GM21390 (cell line): ENCODE data around the gene ATF7.
"Not testable (repeated sequence)": the region's sequence is repeated elsewhere in the genome, so short reads cannot be mapped to it uniquely, and the experiment has no call there.

Experiments
- ATAC-seq: cut with Tn5 transposase; IDR thresholded peaks from one replicate; pipeline ENCODE4 v1.9.1; 2021; ENCODE audit not compliant: unreplicated experiment

Gene ATF7

DNA sequence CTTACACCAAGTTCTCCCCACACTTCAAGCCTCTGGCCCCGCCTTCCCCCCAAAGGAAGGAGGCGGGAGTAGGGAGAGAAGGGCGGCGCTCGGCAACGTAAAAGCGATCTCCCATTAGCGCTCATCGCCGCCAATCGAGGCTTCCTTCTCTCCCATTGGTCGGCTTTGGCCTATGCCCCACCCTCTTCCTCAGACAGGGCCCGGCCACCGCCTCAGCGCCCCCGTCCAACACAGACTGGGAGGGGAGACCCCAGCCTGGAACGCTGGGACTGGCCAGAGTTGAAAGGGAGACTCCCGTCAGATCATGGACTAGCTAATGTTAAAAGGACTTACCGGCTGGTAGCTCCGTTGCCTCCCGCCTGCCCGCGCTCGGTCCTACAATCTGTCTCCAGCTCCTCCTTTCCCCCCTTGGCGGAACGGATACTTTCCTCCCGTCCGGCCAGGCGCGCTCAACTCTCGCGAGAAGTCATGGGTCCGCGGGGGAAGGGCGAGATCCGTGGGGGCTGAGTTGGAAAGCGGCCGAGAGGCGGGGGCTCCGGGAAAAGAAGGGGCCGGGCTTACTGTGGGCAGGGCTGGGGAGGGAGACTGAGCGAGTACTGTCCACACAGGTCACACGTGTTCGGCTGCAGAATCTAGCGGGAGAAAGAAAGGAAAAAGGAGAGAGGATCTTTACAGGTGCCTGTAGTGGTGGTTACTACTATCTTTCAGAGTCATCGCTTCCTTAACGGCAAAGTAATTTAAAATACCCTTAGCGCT is at the start of gene ATF7:
Gene ATF7, minus strand, starts transcription at position 437 of the 756 bp plus-strand sequence. CDS start 25,382 bp downstream, outside the sequence.
- ATAC-seq: peak; percentile 95

- ATAC-seq: no peak
These were observed 49.0 kb upstream of the ATF7 start for GRCh38 chr12:53674977-53675700.

GRCh38 chr12:53670971-53671370 is 44.8 kb upstream of the ATF7 start:
- no peak for ATAC-seq

DNA sequence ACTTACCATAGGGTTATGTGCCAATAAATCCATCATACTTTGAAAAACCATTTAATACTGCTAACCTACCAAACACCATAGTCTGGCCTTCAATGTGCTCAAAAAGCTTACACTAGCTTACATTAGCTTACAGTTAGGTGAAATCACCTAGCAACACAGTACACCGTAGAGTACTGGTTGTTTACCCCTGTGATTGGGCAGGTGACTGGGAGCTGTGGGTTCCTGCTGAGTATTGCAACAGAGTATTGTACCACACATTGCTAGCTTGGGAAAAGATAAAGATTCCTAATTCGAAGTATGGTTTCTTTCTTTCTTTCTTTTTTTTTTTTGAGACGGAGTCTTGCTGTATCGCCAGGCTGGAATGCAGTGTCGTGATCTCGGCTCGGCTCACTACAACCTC is 44.1 kb upstream of the ATF7 start:
- ATAC-seq: no peak

- no peak for ATAC-seq
These were observed 40.9 kb upstream of the ATF7 start for GRCh38 chr12:53667080-53667479.

DNA sequence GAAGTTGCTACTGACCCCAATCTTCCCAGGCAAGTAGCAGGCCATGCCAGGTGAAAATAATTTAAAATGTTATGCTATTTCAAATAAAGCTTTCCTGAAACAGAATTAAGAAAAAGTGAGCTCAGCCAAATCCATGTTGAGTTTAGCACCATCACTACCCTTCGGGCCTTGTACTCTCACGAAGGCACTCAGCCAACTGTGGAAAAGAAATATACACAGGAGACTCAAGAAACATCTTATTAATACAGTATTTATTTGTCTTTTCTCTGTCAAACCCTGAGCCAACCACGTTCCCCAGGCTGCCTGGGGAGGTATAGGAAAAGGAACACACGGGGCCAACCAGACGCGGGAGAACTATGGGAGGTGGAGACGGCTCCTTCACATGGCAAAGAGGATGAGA is 38.8 kb upstream of the ATF7 start:
- ATAC-seq: no peak

GRCh38 chr12:53664191-53664590 is 38.0 kb upstream of the ATF7 start:
- no peak for ATAC-seq

DNA sequence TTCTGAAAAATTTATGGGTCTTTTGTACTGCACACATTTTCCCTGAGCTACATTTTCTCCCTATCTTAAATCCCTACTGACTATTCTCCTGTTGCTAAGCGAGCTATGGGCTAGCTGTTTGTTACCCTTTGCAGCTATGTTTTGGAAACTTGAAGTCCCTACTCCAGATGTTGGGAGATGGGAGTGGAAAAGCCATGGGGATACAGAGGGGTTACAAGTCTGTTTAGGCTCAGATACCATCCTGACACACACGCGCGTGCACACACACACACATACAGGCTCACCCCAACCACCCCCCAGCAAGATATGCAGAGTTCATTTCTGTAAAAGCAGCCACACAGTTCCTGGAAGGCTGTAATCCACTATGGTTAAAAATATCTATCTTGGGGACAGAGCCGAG is 33.9 kb upstream of the ATF7 start:
- no peak for ATAC-seq

- no peak for ATAC-seq
These were observed 33.4 kb upstream of the ATF7 start for GRCh38 chr12:53659571-53659981.

GRCh38 chr12:53659011-53659551 is 32.9 kb upstream of the ATF7 start:
- ATAC-seq: no peak

DNA sequence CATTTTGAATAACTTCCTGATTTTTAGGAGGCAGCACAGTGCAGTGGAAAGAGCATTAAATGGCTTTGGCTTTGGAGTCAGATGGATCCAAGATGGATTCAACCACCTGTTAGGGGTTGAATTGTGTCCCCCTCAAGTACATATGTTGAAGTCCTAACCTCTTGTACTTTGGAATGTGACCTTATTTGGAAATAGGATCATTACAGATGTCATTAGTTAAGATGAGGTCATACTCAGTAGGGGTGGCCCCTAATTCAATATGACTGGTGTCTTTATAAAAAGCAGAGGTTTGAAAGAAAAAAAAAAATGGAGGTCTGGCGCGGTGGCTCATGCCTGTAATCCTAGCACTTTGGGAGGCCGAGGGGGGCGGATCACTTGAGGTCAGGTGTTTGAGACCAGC is 30.9 kb upstream of the ATF7 start:
- no peak for ATAC-seq

GRCh38 chr12:53653595-53653994 is 27.4 kb upstream of the ATF7 start:
- ATAC-seq: no peak

GRCh38 chr12:53652366-53652765 is 26.2 kb upstream of the ATF7 start:
- ATAC-seq: no peak

GRCh38 chr12:53651737-53652136 is 25.6 kb upstream of the ATF7 start:
- ATAC-seq: no peak

- ATAC-seq: not testable (repeated sequence)
These were observed 20.1 kb upstream of the ATF7 start for GRCh38 chr12:53646300-53646699.

GRCh38 chr12:53645165-53645564 is 19.0 kb upstream of the ATF7 start:
- no peak for ATAC-seq

GRCh38 chr12:53644133-53644532 is 18.0 kb upstream of the ATF7 start:
- no peak for ATAC-seq

- ATAC-seq: no peak
These were observed 17.2 kb upstream of the ATF7 start for GRCh38 chr12:53643232-53643979.

DNA sequence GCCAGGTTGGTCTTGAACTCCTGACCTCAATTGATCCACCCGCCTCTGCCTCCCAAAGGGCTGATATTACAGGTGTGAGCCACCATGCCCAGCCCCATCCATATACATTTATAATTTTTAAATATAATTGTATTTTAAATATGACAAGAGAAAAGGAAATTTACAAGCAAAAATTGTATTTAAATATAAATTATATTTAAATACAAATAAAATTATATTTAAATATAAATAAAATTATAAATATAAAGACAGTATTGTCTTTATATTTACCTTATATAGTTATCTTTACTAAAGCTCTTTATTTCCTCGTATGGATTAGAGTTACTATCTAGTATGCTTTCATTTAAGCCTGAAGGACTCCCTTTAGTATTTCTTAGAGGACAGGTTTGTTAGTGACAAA is 11.9 kb upstream of the ATF7 start:
- no peak for ATAC-seq

GRCh38 chr12:53636641-53637040 is 10.5 kb upstream of the ATF7 start:
- ATAC-seq: no peak

GRCh38 chr12:53635708-53636107 is 9.5 kb upstream of the ATF7 start:
- not testable (repeated sequence) for ATAC-seq
